Stomach (tissue), 4 donors: ENCODE measurements around the gene RAB6B.

Source experiments
- CTCF ChIP-seq, 7 experiments: fragments of 450-650 bp in 4 of 7; fragments of 200-600 bp in 3 of 7; sonication (generic) in 3 of 7; IDR thresholded peaks; one replicate each; pipeline ENCODE4 v1.5.1; 2016 to 2019; ENCODE audit warnings: antibody characterized with exemption in 7 of 7, control low read depth in 2 of 7, mild to moderate bottlenecking in 1 of 7
- EP300 ChIP-seq: sonication (generic); formaldehyde crosslinking; IDR thresholded peaks from one replicate; pipeline ENCODE4 v1.6.1; 2017; ENCODE audit warnings: antibody characterized with exemption
- POLR2A ChIP-seq, 4 donors: fragments of 450-650 bp; IDR thresholded peaks; one replicate each; pipeline ENCODE4 v1.6.1; 2016; ENCODE audit warnings: antibody characterized with exemption in 4 of 4, control low read depth in 2 of 4, mild to moderate bottlenecking in 1 of 4, moderate library complexity in 1 of 4

- TF ChIP-seq POLR2A (IDR thresholded peaks at IDR 0.05) (no peak), CTCF (IDR thresholded peaks at IDR 0.05) (no peak), EP300 (no peak)
Observed at GRCh38 chr3:133842158-133842557, 53.5 kb downstream of the RAB6B start.
